ENCODE measurements around the gene TMEM14C. TPM values are rescaled to one million over a fixed set of nuclear protein-coding genes. Genes with fewer than 3 reads are reported as not detected.

The TMEM14C gene
- 89.1 and 133 TPM in 2 replicates for total RNA-seq

GRCh38 chr6:10722820-10723566 lies at the start of gene TMEM14C:
Gene TMEM14C, plus strand, starts transcription at chr6:10723070. Its CDS starts 1,544 bp downstream, at chr6:10724614.

GRCh38 chr6:10694302-10695085 lies 28.4 kb upstream of the TMEM14C start, which contains the start of the genes C6orf52 and PAK1IP1:
Gene C6orf52, minus strand, starts transcription at chr6:10694616. Its CDS starts 7,066 bp downstream, at chr6:10687550.
Gene PAK1IP1, plus strand, starts transcription at chr6:10694972. Its CDS starts 14 bp downstream, at chr6:10694986.

GRCh38 chr6:10747251-10747972 lies 24.5 kb downstream of the TMEM14C start, which contains the start of gene TMEM14B:
Gene TMEM14B, plus strand, starts transcription at chr6:10747805. Its CDS starts 1,441 bp downstream, at chr6:10749246.

Other genes with a start within 250 kb of the TMEM14C start
- gene GCNT2, start 201.7 kb upstream of the TMEM14C start, total RNA-seq: 0.12 and 0.22 TPM in 2 replicates
- gene C6orf52, start 28.5 kb upstream of the TMEM14C start, total RNA-seq: 1.00 and 1.5 TPM in 2 replicates
- gene PAK1IP1, start 28.1 kb upstream of the TMEM14C start, total RNA-seq: 22.2 and 33.3 TPM in 2 replicates
- gene TMEM14B, start 24.7 kb downstream of the TMEM14C start, total RNA-seq: 69.5 and 104 TPM in 2 replicates
- gene MAK, start 115.5 kb downstream of the TMEM14C start, total RNA-seq: not detected in 2 replicates
- gene GCM2, start 159.0 kb downstream of the TMEM14C start, total RNA-seq: not detected in 2 replicates
- not detected in 2 replicates for gene SYCP2L, start 164.0 kb downstream of the TMEM14C start, total RNA-seq